ENCODE results near the gene CAV1. TPM values are rescaled to one million over a fixed set of nuclear protein-coding genes. Genes with fewer than 3 reads are reported as not detected.

Gene CAV1
- total RNA-seq, 2 donors from 2014 or later: 226 to 291 TPM

DNA sequence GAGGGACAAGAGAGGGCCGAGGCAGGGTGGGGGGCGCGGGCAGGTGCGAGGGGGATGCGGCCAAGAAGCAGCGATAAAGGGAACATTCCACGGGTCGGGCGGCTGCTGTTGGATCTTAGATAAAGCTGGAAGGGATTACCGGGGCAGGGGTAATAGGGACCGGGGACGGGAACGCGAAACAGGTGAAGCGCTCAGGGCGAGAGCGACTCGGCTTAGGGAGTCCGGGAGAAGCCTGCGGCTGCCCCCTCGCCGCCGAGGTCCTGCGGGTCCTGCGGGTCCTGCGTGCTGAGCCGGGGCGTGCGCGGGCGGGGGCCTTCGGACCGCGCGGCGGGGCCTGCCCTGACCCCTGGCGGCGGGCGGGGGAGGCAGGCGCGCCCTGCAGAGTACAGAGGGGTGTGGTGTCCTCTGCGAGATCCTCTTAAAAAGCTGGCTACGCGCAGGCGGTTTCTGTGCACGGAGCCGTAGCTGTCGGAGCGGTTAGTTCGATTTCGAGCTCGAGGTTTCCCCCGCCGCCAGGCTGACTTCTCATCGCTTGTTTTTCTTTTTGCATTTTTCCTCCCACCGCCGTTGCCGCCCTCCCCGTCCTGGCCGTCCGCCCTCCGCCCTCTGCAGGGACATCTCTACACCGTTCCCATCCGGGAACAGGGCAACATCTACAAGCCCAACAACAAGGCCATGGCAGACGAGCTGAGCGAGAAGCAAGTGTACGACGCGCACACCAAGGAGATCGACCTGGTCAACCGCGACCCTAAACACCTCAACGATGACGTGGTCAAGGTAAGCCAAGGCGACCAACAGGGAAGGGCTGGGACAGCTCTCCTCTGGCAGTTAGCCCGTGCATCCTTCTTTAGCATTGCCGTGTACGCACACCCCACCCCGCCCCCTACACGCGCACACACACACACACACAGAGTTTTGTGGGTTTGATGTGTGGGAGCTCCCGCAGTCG, 1.4 kb downstream of the CAV1 start:
- DNase-seq (ENCODE audit: low spot score): peak; percentile 94

DNA sequence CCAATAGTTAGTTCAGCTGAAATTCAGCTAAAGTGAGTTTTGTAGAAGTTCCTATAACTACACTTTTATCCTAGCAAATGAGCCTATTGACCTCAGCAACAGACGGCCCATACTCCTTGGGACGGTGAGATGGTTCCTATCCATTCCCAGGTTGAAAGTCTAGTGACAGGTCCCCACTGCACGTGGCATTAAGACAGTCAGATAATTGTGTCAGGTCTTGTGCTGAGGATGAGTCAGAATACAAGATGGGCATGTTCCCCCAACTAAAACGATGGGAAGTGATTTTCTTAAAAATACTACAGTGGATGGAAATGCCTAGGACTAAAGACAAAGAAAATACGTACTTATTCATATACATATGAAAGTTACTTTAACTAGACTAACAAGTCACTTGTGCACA, 2.1 kb downstream of the CAV1 start:
- intact Hi-C loops (cut with DNase I): loop anchor here (2.0 to 10.0 kb wide), 5 partner anchors 56 to 270 kb away; no protein-coding TSS in a partner anchor
- DNase-seq (ENCODE audit: low spot score): no peak

More for the DNA sequence above, 1.4 kb downstream of the CAV1 start:
- intact Hi-C loops (cut with DNase I): loop anchor here (2.0 to 10.0 kb wide), 6 partner anchors 25 to 269 kb away; no protein-coding TSS in a partner anchor

GRCh38 chr7:116527521-116527920, 2.7 kb downstream of the CAV1 start:
- intact Hi-C loops (cut with DNase I): loop anchor here (2.0 to 10.0 kb wide), 5 partner anchors 55 to 270 kb away; no protein-coding TSS in a partner anchor
- no peak for DNase-seq (ENCODE audit: low spot score)

DNA sequence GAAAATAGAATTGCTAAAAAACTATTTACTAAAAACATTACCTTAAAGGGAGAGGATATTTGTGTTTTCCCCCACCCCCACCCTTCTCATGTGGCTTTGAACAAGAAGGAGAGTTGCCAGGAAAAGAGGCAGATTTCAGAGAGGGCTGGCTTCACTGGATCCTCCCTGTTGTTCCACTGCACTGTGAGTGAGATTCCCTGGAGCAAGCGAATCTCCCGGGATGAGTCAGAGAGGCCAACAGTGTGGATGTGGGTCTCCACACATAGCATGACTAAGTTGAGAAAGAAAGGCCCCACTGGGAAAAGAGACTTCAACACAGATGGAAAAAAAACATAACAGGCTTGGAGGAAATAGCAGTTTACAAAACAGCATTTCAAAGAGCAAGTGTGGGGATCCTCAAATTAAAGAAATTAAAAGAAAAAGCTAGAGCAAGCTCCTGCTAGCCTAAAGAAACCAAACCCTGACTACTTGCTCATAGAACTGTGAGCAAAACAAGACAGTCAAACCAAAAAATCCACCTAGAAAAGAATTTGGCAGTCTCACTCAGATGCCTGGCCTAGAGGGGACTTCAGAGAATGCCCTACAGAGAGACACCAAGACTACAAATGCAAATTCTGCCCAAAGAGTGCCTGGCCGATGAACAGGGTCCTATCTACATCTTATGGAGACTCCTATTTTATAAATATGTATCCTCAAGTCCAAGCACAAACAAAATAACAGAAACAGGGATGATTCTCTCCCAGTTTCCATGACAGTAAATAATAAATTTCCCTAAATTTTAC, 3.4 kb downstream of the CAV1 start:
- DNase-seq (ENCODE audit: low spot score): peak; percentile 87
- intact Hi-C loops (cut with DNase I): loop anchor here (5.0 to 10.0 kb wide), 4 partner anchors 57 to 271 kb away; no protein-coding TSS in a partner anchor

GRCh38 chr7:116529250-116529649, 4.4 kb downstream of the CAV1 start:
- intact Hi-C loops (cut with DNase I): loop anchor here (5.0 to 10.0 kb wide), 4 partner anchors 56 to 272 kb away; no protein-coding TSS in a partner anchor
- no peak for DNase-seq (ENCODE audit: low spot score)

- no peak for DNase-seq (ENCODE audit: low spot score)
- intact Hi-C loops (cut with DNase I): no loop called here
These were observed 5.4 kb downstream of the CAV1 start for GRCh38 chr7:116530107-116530820.

- no peak for DNase-seq (ENCODE audit: low spot score)
- intact Hi-C loops (cut with DNase I): no loop called here
These were observed 7.4 kb downstream of the CAV1 start for GRCh38 chr7:116532102-116532688.

GRCh38 chr7:116534790-116535189, 10.0 kb downstream of the CAV1 start:
- intact Hi-C loops (cut with DNase I): no loop called here
- no peak for DNase-seq (ENCODE audit: low spot score)

- no peak for DNase-seq (ENCODE audit: low spot score)
- intact Hi-C loops (cut with DNase I): no loop called here
These were observed 10.6 kb downstream of the CAV1 start for GRCh38 chr7:116535416-116535815.

DNA sequence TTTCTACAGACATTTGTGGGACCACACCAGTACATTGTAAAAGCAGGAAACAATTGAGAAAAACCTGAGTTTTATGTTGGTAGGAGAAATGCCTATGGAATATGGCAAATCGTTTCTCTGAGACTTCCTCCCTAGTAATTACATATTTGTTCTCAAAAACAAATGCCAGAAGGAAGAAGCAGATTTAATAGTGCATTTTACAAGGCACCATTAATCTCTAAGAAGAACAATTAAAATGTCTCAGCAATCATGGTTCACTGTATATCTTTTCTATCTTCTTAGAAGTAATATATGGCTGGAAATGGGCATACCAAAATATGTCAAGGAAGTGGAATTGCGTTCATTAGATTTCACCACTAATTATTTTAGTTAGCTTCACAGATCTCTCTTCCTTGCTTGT, 13.3 kb downstream of the CAV1 start:
- intact Hi-C loops (cut with DNase I): no loop called here
- no peak for DNase-seq (ENCODE audit: low spot score)

- intact Hi-C loops (cut with DNase I): loop anchor here in 1 of 2 donors (5.0 kb wide), 1 partner anchor 42 kb away; no protein-coding TSS in a partner anchor
- no peak for DNase-seq (ENCODE audit: low spot score)
These were observed 15.0 kb downstream of the CAV1 start for GRCh38 chr7:116539879-116540278.

DNA sequence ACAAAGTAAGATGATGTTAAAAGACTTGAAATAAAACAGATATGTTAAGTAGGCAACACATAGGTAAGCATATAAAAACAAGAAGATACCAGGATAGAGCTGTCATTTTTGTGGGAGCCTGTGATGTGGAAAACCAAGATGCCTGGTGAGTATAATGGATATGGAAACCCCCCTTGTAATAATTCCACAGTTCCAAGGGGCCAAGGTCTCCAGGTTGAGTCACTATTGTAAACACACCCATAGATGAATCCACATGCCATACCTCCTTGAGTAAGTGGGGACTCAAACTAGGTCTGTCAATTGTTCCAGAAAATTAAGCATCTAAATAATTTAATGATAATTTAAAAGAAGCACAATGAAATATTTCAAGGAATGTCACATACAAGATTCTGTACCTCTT, 15.9 kb downstream of the CAV1 start:
- DNase-seq (ENCODE audit: low spot score): no peak
- intact Hi-C loops (cut with DNase I): loop anchor here in 1 of 2 donors (5.0 kb wide), 1 partner anchor 42 kb away; no protein-coding TSS in a partner anchor

DNA sequence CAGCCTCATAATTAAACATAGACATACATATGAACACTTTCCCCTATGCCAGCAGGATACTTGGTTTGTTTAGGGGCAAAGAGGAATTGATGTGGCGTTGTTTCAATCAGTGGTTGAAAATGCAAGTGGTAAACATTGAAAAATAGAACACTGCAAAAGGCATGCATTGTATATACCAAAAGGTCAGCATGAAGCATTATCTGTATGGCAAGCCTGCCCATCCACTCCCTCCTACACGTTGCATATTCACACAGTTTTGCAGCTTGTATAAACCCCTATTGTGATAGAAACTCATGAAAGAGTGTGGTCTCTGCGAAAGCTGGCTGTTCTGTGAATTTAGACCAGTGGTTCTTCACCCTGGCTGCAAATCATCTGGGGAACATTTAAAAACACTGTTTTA, 17.1 kb downstream of the CAV1 start:
- intact Hi-C loops (cut with DNase I): loop anchor here in 1 of 2 donors (5.0 kb wide), 1 partner anchor 40 kb away; no protein-coding TSS in a partner anchor
- no peak for DNase-seq (ENCODE audit: low spot score)

- intact Hi-C loops (cut with DNase I): loop anchor here in 1 of 2 donors (5.0 kb wide), 1 partner anchor 40 kb away; no protein-coding TSS in a partner anchor
- no peak for DNase-seq (ENCODE audit: low spot score)
These were observed 17.8 kb downstream of the CAV1 start for GRCh38 chr7:116542618-116543017.

DNA sequence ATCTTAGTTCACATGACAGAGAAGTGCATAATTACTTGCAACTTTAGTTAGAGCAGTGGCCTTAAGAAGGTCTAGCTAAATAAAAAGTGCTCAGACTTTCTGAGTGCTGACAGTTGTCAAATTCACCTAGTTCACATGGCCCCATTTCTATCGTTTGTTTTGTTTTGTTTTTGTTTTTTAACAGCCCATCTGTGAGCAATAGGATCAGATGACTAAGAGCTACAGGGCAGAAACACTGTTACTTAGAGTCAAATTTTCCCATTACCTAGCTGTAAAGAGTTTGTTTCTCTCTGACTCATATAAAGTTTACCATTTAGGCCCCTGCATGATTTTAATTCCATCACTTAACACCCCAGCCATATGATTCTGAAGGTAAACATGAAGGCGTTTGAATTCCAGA, 18.8 kb downstream of the CAV1 start:
- intact Hi-C loops (cut with DNase I): loop anchor here in 1 of 2 donors (5.0 kb wide), 1 partner anchor 39 kb away; no protein-coding TSS in a partner anchor
- no peak for DNase-seq (ENCODE audit: low spot score)

- intact Hi-C loops (cut with DNase I): loop anchor here in 1 of 2 donors (5.0 kb wide), 1 partner anchor 38 kb away; no protein-coding TSS in a partner anchor
- no peak for DNase-seq (ENCODE audit: low spot score)
These were observed 19.7 kb downstream of the CAV1 start for GRCh38 chr7:116544487-116544886.

- DNase-seq (ENCODE audit: low spot score): no peak
- intact Hi-C loops (cut with DNase I): loop anchor here in 1 of 2 donors (1.0 kb wide), 1 partner anchor 30 kb away; no protein-coding TSS in a partner anchor
These were observed 20.7 kb downstream of the CAV1 start for GRCh38 chr7:116545411-116545993.

- intact Hi-C loops (cut with DNase I): no loop called here
These were observed 21.2 kb downstream of the CAV1 start for GRCh38 chr7:116546054-116546453.

More at GRCh38 chr7:116546054-116546453, 21.2 kb downstream of the CAV1 start:
- DNase-seq (ENCODE audit: low spot score): no peak
